NCI-H82 (cell line): Measurements from ENCODE around the gene BLMH.
A peak's percentile ranks its signal among the peaks of the same experiment; 100 is the strongest.

Experiments used
- DNase-seq: peaks from one replicate; lab custom pipeline; 2025; lab: John Stamatoyannopoulos, UW

The BLMH gene, protein sequence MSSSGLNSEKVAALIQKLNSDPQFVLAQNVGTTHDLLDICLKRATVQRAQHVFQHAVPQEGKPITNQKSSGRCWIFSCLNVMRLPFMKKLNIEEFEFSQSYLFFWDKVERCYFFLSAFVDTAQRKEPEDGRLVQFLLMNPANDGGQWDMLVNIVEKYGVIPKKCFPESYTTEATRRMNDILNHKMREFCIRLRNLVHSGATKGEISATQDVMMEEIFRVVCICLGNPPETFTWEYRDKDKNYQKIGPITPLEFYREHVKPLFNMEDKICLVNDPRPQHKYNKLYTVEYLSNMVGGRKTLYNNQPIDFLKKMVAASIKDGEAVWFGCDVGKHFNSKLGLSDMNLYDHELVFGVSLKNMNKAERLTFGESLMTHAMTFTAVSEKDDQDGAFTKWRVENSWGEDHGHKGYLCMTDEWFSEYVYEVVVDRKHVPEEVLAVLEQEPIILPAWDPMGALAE

DNA sequence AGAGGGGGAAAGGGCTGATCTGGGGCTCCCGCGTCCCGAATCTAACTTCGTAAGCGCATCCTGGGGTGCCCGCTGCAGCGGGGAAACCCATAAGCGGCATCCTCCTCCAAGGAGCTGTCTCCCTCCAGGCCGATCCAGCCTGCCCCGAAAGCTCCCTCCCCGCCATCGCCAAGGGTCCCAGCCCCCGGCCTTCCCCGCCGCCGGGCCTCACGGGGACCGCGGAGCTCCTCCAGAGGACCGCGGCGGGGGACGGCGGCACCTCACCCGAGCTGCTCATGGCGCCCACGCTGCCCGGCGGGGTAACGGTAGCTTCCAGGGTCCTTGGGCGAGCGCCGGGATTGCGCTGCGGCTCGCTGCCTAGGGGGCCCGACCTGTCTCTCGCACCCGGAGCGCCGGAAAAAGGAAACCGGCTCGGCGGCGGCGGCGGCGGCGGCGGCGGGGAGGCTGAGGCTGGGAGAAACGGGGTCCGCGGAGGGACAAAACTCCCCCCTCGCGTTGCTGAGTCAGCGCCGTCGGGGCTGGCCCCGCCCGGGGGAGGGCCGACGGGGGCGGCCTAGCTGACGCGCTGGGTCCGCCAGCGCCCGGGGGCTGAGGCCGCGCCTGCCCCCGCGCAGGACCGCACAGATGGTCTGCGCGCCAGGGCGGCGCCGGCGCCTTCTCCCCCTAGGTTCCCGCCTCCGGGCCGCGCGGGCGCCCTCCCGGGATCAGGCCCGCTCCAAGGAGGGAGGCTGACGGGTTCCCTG lies at the start of gene BLMH:
Gene BLMH, minus strand, starts transcription at position 402 of the 743 bp plus-strand sequence. Its CDS starts 125 bp downstream, at position 277.
- peak; percentile 97 for DNase-seq

DNA sequence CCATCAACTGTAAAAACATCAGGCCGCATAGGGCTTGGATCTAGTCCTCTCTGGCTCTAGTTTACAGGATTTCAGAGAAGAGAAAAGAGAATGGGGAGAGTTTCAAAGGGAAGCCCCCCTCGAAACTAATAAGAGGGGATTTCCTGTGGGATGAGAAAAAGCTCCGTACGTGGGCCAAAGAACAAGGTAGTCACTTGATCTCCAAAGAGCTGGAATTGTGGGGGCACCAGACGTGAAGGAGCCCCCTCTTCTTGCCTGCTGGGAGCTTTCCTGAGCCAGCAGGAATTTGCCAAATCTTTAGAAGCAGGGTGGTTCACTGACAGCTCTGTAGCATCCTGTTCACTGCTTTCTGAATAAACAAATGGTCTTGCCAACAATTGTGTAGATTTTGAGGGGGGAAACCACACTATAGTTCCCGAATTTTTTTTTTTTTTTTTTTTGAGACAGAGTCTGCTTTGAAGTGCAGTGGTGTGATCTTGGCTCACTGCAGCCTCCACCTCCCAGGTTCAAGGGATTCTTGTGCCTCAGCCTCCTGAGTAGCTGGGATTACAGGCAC lies 49.1 kb upstream of the BLMH start:
- no peak for DNase-seq

DNA sequence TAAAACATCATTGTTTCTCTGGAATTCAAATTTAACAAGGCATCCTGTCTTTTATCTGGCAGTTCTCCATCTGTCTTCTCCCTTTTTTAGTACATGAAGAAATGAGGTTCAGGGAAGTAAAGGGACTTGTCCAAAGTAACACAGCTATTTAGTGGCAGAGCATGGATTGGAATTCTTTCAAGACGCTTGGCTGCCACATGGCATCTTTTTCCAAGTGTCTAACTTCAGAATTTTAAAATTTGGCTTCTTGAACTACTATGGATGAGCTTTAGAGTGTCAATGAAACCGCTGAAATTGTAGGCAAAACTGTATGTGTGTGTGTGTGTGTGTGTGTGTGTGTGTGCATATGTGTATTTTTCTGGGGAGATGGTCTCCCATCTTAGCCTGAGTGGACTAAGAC lies 47.3 kb upstream of the BLMH start:
- DNase-seq: no peak

DNA sequence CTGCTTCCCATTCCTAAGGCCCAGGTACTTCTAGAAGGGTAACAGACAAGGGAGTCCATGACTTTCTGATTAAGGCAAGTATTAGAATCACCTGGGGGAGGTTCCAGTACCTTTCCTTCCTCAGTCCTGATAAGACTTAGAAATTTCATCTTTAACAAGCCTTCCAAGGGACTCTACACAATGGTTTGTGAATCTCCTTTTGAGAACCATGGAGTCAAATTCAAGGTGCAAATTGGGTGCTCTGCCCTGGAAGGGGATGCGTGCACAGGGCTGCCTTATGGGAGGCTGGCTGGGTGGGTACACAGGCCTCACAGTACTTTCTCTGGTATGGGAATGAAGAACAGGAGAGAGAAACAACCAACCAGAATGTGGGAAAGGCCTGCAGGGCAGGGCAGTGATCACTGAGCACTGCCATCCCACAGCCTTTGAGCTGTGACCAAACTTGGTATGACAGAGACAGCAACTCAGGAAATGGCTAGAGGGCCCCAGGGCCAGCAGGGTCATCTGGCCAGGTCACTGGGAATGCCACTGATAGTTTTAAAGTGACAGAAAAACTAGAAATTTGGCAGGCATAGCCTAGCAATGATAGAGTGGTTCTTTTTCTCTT lies 45.8 kb upstream of the BLMH start:
- DNase-seq: no peak

DNA sequence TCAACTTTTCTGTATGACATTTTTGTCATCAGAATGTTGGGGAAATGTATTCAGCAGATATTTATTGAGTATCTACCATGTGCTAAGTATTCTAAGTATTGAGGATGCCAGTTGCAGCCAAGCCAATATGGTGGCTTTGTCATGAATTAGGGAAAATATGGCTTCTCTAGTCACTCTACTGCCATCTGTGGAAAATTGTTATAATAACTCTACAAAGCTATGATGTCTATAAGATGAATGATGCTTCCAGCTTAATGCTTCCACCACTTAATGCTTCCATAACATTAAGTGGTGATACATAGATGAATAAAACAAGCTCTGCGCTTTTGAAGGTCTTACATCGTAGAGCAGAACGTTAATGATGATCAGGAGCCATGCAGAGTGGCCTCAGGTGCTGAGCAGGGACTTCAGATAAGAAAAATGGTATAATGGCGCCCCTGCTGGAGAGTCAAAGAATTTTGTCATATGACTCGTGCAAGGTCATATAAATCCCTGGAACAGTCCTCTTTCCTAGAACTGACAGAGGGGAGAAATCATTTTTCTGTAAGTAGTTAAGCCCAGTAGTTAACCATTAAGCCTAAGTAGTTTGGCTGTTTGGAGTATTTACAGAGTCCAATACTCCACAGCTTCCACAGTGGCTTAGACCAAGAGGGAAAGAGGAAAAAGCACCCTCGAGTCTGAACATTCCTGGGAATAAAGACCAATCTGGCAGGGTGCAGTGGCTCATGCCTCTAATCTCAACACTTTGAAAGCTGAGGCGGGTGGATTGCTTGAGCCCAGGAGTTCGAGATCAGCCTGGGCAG lies 44.8 kb upstream of the BLMH start:
- DNase-seq: peak; percentile 94

DNA sequence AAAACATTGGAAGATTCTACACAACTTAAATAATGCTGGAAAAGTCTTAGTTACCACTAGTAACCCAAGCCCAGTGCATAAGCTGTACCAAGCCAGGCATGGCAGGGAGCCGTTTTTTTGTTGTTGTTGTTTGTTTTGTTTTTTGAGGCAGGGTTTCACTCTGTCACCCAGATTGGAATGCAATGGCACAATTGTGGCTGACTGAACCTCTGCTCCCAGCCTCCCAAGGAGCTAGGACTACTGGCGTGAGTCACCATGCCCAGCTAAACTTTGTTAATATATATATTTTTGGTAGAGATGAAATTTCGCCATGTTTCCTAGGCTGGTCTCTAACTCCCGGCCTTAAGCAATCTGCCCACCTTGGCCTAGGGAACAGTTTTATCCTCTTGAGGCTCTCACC lies 42.7 kb upstream of the BLMH start:
- DNase-seq: no peak

DNA sequence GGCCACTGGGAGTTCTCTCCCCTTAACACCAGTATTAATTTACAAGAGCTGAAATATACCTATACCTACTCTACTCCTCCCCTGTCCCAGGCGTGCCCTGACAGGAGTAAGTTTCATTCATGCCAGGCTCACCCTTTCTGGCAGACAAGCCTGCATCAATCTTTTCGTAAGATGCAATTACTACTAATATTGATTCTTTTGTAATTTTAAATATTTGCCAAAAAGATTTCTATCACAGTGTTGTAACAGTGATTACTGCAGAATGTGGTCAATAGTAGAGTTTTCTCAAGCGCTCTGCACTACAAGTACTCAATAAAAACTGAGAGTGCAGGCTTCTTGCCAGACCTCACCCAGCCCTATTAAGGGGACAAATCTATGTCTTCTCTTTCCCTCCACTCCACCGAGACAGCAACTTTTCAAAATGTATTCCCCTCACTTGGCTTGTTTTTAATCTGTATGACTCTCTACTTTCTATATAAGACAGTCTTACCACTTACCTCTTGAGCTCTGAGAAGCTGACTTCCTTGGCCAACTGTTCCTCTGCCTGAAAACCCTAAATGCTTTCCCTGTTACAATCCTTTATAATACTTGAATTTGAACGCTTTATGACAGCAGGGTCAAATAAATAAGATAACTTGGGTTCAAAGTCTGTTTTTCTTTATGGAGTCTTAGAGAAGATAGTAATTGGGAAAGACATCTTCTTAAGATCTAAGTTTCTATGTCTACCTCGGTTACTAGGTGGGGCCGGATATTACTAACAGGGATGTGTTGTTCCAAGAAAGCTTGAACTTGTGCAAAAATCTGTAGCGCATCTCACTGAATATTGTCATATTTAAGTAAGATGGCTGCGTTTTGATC lies 42.0 kb upstream of the BLMH start, which contains the start of gene TMIGD1:
Gene TMIGD1, minus strand, starts transcription at position 555 of the 858 bp plus-strand sequence. CDS start 1,924 bp downstream, outside the sequence.
- DNase-seq: no peak

DNA sequence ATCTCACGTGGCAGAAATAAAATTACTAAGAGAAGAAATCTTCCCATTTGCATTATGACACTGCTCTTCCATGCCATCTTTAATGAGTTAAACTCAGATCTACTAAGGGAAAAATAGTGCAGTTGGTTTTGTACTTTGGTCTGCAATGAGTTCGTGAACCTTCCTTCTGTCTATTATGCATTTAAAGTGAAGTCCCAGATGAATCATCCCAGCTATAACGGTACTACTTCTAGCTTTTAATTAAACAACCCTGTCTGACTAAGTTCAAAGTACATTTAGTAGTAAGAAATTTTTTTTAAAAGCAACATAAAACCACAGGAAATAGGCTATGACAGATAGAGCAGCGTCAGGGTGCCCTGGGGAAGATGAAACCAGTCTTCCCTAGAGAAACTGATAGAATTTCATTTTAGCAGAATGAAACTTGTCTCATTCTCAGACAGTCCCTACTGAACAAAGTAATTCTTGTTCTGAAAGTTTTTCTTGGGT lies 40.4 kb upstream of the BLMH start:
- no peak for DNase-seq

DNA sequence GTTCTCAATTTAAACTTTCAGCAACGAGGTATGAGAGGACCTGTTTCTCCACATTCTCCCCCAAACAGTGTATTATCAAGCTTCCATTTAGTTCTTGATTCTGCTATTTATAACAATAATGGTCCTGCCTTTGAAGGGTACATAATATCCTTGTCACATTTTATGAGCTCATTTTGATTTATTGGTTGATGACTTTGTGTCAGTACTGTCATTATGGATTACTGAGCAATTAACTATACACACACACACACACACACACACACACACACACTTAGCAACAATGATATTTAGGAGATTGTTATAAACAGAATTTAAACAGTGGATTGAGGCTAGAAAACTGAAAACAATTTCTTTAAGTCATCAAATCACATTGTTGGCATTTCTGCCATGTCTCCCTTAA lies 35.1 kb upstream of the BLMH start:
- DNase-seq: no peak

DNA sequence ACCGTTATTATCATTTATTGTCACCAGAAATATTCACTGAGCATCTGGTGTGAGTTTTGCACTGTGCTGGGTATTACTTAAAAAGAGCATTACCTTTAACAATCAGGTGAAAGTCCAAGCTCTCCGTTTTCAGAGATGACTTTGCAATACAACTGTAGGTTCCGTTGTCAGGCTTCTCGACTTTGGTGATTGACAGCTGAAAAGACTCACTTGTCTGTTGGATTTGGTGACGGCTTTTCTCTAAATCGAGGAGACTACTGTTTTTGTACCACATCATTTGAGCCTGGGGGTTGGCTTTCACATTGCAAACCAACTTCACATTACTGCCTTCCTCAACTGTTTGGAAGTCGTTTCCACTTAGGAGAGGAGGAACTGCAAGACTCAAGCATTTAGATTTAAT lies 33.0 kb upstream of the BLMH start:
- DNase-seq: no peak

DNA sequence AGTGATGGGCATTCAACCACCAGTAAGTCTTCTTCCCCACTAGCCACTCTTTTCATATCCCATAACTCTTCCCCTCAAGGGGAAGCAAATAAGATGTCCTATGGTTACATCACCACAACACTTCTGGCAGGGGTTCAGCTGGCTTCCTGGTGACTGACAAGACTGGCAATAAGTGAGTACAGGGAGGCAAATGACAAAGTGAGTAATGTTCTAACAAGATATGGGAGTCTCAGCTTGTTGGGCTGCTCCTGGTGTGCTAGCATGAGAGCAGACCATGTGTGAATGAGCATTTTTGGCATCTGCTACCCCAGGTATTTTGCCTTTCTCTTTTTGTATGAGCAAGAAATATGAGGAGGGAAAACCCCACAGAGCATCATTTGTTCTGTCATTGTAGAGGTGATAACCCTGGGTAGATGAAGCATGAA lies 32.2 kb upstream of the BLMH start:
- no peak for DNase-seq

DNA sequence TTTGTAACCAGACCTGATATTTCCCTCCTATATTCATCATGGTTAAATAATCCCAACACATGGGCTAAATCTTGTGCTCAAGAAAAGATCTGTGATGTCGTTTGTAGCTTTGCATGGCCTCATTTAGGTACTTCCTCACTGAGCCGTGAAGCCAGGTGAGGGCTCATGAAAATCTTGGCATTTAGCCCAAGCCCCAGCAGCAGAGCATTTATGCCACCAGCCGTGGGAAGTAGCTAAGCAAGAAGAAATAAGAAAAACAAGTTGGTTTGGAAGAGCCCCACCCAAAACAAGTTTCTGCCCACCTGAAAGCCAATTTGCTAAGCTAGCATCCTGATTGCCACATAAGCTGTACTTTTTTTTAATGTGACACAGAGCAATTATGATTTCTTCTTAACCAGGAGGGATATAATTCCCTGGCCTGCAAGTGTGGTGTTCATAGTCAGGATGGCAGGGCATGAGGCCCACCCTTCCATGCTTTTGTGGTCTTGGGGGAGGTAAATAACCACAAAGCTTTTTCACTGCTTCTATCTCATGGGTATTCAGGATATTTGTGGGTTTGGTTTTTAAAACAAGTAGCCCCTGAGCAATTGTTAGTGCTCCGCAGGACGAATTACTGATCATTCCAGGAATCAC lies 31.6 kb upstream of the BLMH start:
- DNase-seq: no peak

DNA sequence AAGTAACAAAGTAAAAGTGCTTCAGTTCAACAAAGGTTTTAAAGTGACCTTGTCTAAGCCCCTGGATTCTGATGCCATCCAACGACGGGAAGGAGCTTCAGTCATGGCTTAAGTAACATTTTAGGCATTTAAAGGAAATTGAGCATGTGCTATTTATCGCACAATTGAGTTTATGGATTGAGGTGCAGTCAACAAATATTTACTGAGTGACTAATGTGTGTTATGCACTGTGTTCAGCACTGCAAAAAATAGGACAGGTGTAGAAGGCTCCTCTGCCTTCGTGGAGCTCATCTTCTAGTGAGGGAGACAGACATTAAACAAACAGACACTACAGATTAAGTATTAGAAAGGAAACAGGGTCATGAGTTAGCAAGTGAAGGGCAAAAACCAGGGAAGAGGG lies 29.6 kb upstream of the BLMH start:
- DNase-seq: no peak

DNA sequence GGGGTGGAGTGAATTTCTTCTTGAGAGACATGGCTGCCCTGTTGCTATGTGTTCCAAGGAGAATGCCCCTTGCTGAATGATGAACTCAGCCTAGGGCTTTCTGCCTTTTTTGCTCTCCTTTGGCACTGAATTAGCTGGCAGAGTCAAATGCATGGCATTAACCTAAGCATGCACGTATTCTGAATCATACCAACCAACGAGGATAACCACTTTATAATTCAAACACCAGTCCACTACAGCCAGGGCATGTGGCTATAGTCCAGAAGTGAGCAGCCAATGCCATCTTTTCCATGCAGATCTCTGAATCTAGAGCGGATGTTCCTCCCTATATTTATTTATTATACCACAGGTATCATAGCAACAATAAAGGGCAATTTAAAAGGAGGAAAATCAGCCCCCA lies 26.4 kb upstream of the BLMH start:
- DNase-seq: no peak

DNA sequence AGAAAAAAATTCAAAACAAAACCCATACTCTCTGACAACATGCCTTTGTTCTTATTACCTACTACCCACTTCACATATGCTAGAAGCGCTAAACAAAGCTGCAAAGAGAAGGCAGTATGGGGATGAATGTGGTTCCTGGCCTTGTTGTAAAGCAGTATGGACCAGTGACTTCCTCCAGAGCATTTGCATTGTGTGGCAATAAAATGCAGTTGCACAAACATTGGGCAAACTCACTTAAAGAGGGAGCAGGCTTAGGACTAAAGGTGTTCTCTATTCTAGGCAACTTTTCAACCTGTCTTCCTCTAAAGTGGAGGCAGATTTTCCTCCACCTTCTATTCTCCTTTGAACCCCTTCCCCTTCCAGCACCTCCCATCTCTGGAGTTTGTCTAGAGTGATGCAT lies 25.0 kb upstream of the BLMH start:
- no peak for DNase-seq

DNA sequence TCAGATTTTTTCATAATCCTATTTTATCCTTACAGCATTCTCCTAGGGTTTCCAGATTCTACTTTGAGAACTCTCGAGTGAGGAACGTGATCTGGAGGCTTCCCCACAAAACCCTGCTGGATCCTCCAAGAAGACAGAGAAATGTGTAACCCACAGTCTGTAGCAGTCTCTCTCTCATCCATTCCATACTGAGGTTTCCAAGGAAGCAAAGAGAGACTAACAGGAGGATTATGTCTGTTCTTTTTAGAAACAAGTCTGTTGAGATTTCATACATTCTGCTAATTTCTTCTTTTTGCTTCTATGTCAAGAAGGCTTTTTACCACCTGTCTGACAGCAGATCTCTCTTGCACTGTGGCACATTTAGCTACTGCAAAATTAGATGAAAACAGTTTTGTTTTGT lies 23.4 kb upstream of the BLMH start:
- no peak for DNase-seq

DNA sequence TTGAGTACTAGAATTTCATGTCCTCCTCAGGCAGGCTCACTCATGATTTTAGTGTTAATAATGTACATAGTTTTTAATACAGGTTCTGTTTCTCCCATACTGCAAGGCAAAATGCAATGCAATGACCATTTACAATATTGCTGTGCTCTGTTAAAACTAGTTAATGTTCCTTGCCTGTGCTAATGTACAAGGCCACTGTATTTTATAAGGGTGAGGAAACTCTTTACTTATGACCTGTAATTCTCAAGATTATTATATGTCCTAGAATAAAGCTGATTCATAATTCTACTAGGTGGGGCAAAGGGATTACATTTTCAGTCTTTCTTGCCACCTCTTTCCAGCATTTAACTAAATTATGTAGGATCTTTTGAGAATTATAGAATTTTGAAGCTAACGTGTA lies 22.7 kb upstream of the BLMH start:
- DNase-seq: no peak

DNA sequence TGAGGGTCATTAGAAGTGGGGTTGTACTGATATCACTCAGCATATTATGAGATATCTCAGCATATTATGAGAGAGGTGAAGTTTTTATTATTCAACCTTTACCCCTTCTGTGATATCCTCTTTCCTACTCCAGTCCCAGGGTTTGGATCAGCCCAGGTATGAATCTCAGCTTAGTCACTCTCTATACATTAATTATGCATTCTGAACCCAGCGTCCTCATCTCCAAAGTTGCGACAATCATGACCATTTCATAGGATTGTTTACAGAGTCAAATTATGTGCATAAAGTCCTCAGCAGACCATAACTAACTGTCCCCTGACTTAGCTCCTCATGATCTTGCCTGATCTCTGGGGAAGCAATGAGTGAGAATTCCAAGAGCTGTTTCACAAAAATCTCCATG lies 20.5 kb upstream of the BLMH start:
- no peak for DNase-seq

DNA sequence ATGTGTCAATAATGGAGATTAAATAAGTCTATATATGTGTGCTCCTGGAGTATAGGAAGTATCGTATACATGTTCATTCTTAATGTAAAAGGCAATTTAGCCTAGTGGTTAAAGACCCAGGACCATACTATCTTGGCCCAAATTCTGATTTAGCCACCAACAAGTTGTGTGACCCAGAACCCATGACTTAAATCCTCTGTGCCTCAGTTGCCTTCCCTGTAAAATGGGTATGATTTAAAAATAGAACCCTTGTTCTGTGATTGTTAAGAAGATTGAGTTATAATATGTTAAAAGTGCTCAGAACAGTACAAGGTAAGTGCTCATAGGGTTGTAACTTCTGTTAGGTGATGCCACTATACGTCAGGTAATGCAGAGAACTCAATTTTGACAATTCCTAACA lies 18.8 kb upstream of the BLMH start:
- no peak for DNase-seq

DNA sequence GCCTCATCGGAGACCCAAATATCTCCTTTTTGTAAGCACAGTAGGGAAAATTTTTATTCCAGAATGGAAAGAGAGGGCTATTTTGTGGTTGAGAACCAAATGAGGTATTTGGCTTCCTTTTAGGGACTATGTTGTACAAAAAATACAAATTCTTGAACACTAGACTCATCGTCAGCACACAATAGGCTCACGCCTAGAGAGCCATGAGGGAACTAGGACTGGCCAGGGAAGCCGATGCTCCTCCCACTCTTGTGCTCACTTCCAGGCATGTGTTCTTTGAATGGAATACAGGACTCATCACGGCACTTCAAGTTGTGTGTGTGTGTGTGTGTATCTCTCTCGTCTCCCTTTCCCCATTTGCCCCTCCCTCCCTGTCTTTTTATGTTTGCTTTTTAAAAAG lies 17.8 kb upstream of the BLMH start:
- DNase-seq: no peak
